Mesendoderm (in vitro differentiated cells): ENCODE data around the gene DAAM1.
A peak's percentile ranks its signal among the peaks of the same experiment; 100 is the strongest.

Experiments
- DNase-seq: peaks from one replicate; pipeline ENCODE4 v3.0.0; 2013
- H2AK5ac ChIP-seq: 2 replicates; pipeline ENCODE4 v1.6.1; 2013; ENCODE audit warnings: low read length, inconsistent platforms
- H2BK120ac ChIP-seq: 2 replicates; pipeline ENCODE4 v1.6.1; 2013; ENCODE audit warnings: low read depth, mild to moderate bottlenecking, low read length, moderate library complexity, mixed read lengths
- H2BK15ac ChIP-seq: replicated peaks from 2 replicates; pipeline ENCODE4 v1.6.1; 2013; ENCODE audit warnings: low read depth, mild to moderate bottlenecking, moderate library complexity
- H2BK5ac ChIP-seq: 2 replicates; pipeline ENCODE4 v1.6.1; 2013; ENCODE audit warnings: low read length, inconsistent platforms
- H3K18ac ChIP-seq: 2 replicates; pipeline ENCODE4 v1.6.1; 2013; ENCODE audit warnings: mild to moderate bottlenecking, low read length, mixed read lengths
- H3K23ac ChIP-seq: one replicate; pipeline ENCODE4 v1.6.1; 2013; ENCODE audit warnings: low read length
- H3K27ac ChIP-seq: 2 replicates; pipeline ENCODE4 v1.5.1; 2013; ENCODE audit warnings: low read depth, mild to moderate bottlenecking, inconsistent platforms, low read length, moderate library complexity
- H3K27me3 ChIP-seq: 2 replicates; pipeline ENCODE4 v1.6.1; 2013; ENCODE audit warnings: low read length, control low read depth, mild to moderate bottlenecking, inconsistent platforms; ENCODE audit not compliant: insufficient read depth, poor library complexity
- H3K36me3 ChIP-seq: 2 replicates; pipeline ENCODE4 v1.6.1; 2013; ENCODE audit warnings: low read length, inconsistent platforms; ENCODE audit not compliant: control insufficient read depth, insufficient read depth
- H3K4ac ChIP-seq: one replicate; pipeline ENCODE4 v1.6.1; 2013; ENCODE audit warnings: low read depth, mild to moderate bottlenecking, low read length, moderate library complexity
- H3K4me1 ChIP-seq: 2 replicates; pipeline ENCODE4 v1.6.1; 2013; ENCODE audit warnings: low read depth, low read length, inconsistent platforms; ENCODE audit not compliant: control insufficient read depth
- H3K4me2 ChIP-seq: 2 replicates; pipeline ENCODE4 v1.6.1; 2013; ENCODE audit warnings: low read length
- H3K4me3 ChIP-seq: 2 replicates; pipeline ENCODE4 v1.5.1; 2013; ENCODE audit warnings: mild to moderate bottlenecking, low read length
- H3K56ac ChIP-seq: one replicate; pipeline ENCODE4 v1.6.1; 2013; ENCODE audit warnings: low read length
- H3K79me1 ChIP-seq: 2 replicates; pipeline ENCODE4 v1.6.1; 2013; ENCODE audit warnings: low read length, inconsistent platforms
- H3K79me2 ChIP-seq: 2 replicates; pipeline ENCODE4 v1.6.1; 2013; ENCODE audit warnings: mild to moderate bottlenecking, low read length; ENCODE audit not compliant: control insufficient read depth, insufficient read depth
- H3K9ac ChIP-seq: 2 replicates; pipeline ENCODE4 v1.6.1; 2013; ENCODE audit warnings: low read length, inconsistent platforms
- H4K5ac ChIP-seq: one replicate; pipeline ENCODE4 v1.6.1; 2013; ENCODE audit warnings: low read length
- H4K8ac ChIP-seq: one replicate; pipeline ENCODE4 v1.6.1; 2013; ENCODE audit warnings: low read depth, mild to moderate bottlenecking, control low read depth, low read length, moderate library complexity
- WGBS: extraction: QIAGEN DNeasy Blood & Tissue Kit; methylation state at CpG from one replicate; pipeline ENCODE4 v1.1.7; 2013; ENCODE audit warnings: low lambda C conversion rate, missing lambda C conversion rate; ENCODE audit not compliant: insufficient coverage; ENCODE audit errors: extremely low coverage; 5-methylcytosine and 5-hydroxymethylcytosine counted together

Gene DAAM1

GRCh38 chr14:59187802-59188460 is 536 bp upstream of the DAAM1 start:
- H4K5ac ChIP-seq: no peak overlapping the region
- H3K79me1 ChIP-seq: peaks cover 2% of the 10 kb centered on the region
- no peaks in the 10 kb centered on the region for H3K79me2 ChIP-seq
- DNase-seq: peak; percentile 63
- no peak overlapping the region for H2BK120ac ChIP-seq
- H3K9ac ChIP-seq: peak overlapping the region; percentile 67
- H3K56ac ChIP-seq: peak overlapping the region; percentile 87
- no CpG with 5 or more reads among the region's 43 CpGs for WGBS
- no peak overlapping the region for H2AK5ac ChIP-seq
- no peaks in the 10 kb centered on the region for H3K36me3 ChIP-seq
- H3K4me3 ChIP-seq: peak overlapping the region; percentile 58
- H3K23ac ChIP-seq: no peak overlapping the region
- H4K8ac ChIP-seq: no peak overlapping the region
- no peak overlapping the region for H2BK15ac ChIP-seq
- no peaks in the 10 kb centered on the region for H3K27me3 ChIP-seq
- no peak overlapping the region for H2BK5ac ChIP-seq
- H3K4me1 ChIP-seq: peaks cover 5% of the 10 kb centered on the region
- H3K4ac ChIP-seq: no peak overlapping the region
- no peak overlapping the region for H3K18ac ChIP-seq
- peak overlapping the region; percentile 97 for H3K4me2 ChIP-seq
- peak overlapping the region; percentile 3 for H3K27ac ChIP-seq

- WGBS: no CpG with 5 or more reads among the region's 51 CpGs
- peaks cover 7% of the 10 kb centered on the region for H3K79me2 ChIP-seq
These were observed 771 bp downstream of the DAAM1 start for GRCh38 chr14:59189091-59189785.

GRCh38 chr14:59189786-59190368 is 1.4 kb downstream of the DAAM1 start:
- peak overlapping the region; percentile 70 for H3K56ac ChIP-seq
- peaks cover 7% of the 10 kb centered on the region for H3K79me2 ChIP-seq
- peak overlapping the region; percentile 42 for H3K4me2 ChIP-seq
- no peak overlapping the region for H2BK15ac ChIP-seq
- peaks cover 3% of the 10 kb centered on the region for H3K4me1 ChIP-seq
- H2BK5ac ChIP-seq: no peak overlapping the region
- no peak overlapping the region for H4K8ac ChIP-seq
- no peak overlapping the region for H3K27ac ChIP-seq
- no peak overlapping the region for H4K5ac ChIP-seq
- no peak overlapping the region for H2AK5ac ChIP-seq
- peak; percentile 97 for DNase-seq
- H3K23ac ChIP-seq: no peak overlapping the region
- H3K4me3 ChIP-seq: peak overlapping the region; percentile 73
- peaks cover 9% of the 10 kb centered on the region for H3K79me1 ChIP-seq
- H3K4ac ChIP-seq: no peak overlapping the region
- no peak overlapping the region for H2BK120ac ChIP-seq
- peak overlapping the region; percentile 84 for H3K9ac ChIP-seq
- H3K27me3 ChIP-seq: no peaks in the 10 kb centered on the region
- H3K36me3 ChIP-seq: no peaks in the 10 kb centered on the region
- no peak overlapping the region for H3K18ac ChIP-seq
- no CpG with 5 or more reads among the region's 25 CpGs for WGBS

More at GRCh38 chr14:59189091-59189785, 771 bp downstream of the DAAM1 start:
- peak overlapping the region; percentile 73 for H3K4me3 ChIP-seq
- H3K27me3 ChIP-seq: no peaks in the 10 kb centered on the region
- peaks cover 9% of the 10 kb centered on the region for H3K79me1 ChIP-seq
- no peaks in the 10 kb centered on the region for H3K36me3 ChIP-seq
- DNase-seq: peak; percentile 79
- no peak overlapping the region for H4K8ac ChIP-seq
- H2BK15ac ChIP-seq: no peak overlapping the region
- peaks cover 5% of the 10 kb centered on the region for H3K4me1 ChIP-seq
- H2BK120ac ChIP-seq: no peak overlapping the region
- H3K4ac ChIP-seq: peak overlapping the region; percentile 46
- peak overlapping the region; percentile 42 for H3K4me2 ChIP-seq
- H4K5ac ChIP-seq: no peak overlapping the region
- H3K27ac ChIP-seq: peak overlapping the region; percentile 45
- peak overlapping the region; percentile 84 for H3K9ac ChIP-seq
- no peak overlapping the region for H2BK5ac ChIP-seq
- peak overlapping the region; percentile 29 for H3K18ac ChIP-seq
- H3K56ac ChIP-seq: peak overlapping the region; percentile 92
- peak overlapping the region; percentile 39 for H3K23ac ChIP-seq
- no peak overlapping the region for H2AK5ac ChIP-seq

GRCh38 chr14:59190372-59190771 is 1.9 kb downstream of the DAAM1 start:
- Histone ChIP-seq H4K5ac (no peak overlapping the region), H2BK120ac (no peak overlapping the region), H3K27ac (no peak overlapping the region), H2AK5ac (no peak overlapping the region), H3K79me2 (peaks cover 7% of the 10 kb centered on the region), H3K36me3 (no peaks in the 10 kb centered on the region), H4K8ac (no peak overlapping the region), H3K4me3 (peak overlapping the region; percentile 37), H3K23ac (no peak overlapping the region), H2BK5ac (no peak overlapping the region), H3K4me1 (no peaks in the 10 kb centered on the region), H3K56ac (peak overlapping the region; percentile 70), H3K18ac (no peak overlapping the region), H3K9ac (peak overlapping the region; percentile 59), H3K79me1 (peaks cover 9% of the 10 kb centered on the region), H3K27me3 (no peaks in the 10 kb centered on the region), H3K4ac (no peak overlapping the region), H3K4me2 (peak overlapping the region; percentile 42), H2BK15ac (no peak overlapping the region)
- peak; percentile 80 for DNase-seq
- WGBS: no CpG with 5 or more reads among the region's 6 CpGs

- no CpG with 5 or more reads among the region's 2 CpGs for WGBS
- Histone ChIP-seq H3K79me2 (peaks cover 7% of the 10 kb centered on the region), H3K4me3 (no peak overlapping the region), H3K18ac (no peak overlapping the region), H3K23ac (no peak overlapping the region), H2BK120ac (no peak overlapping the region), H3K36me3 (no peaks in the 10 kb centered on the region), H2BK5ac (no peak overlapping the region), H3K9ac (no peak overlapping the region), H3K27ac (no peak overlapping the region), H2AK5ac (no peak overlapping the region), H3K4me2 (no peak overlapping the region), H2BK15ac (no peak overlapping the region), H3K4me1 (peaks cover 2% of the 10 kb centered on the region), H3K79me1 (peaks cover 19% of the 10 kb centered on the region), H3K4ac (no peak overlapping the region), H4K8ac (no peak overlapping the region), H3K56ac (no peak overlapping the region), H4K5ac (no peak overlapping the region), H3K27me3 (no peaks in the 10 kb centered on the region)
- DNase-seq: no peak
These were observed 7.4 kb downstream of the DAAM1 start for GRCh38 chr14:59195912-59196311.
